HepG2 (cell line): Measurements from ENCODE around the gene PACS1. TPM values are rescaled to one million over a fixed set of nuclear protein-coding genes. Genes with fewer than 3 reads are reported as not detected.

Experiments
- ATAC-seq: fragments of 200-7000 bp; cut with Tn5 transposase; 3 replicates; pipeline ENCODE4 v1.9.1; 2020; ENCODE audit warnings: mild to moderate bottlenecking, moderate library complexity
- BruUV-seq: library from RNA; stranded (reverse); fragments of 400-500 nt; replicated peaks from 2 replicates; lab custom pipeline; 2021; lab: Mats Ljungman, UMichigan
- CTCF ChIA-PET: fragments of 300-600 bp; formaldehyde crosslinking; extraction: SDS; loops from one replicate; lab custom pipeline; 2021; ENCODE audit warnings: low total read pairs, inconsistent platforms, low intra/inter-chr PET ratio; lab: Yijun Ruan, JAX
- POLR2A ChIA-PET: fragments of 350-600 bp; sonication (Branson Sonifier 250); formaldehyde crosslinking; loops from one replicate; lab custom pipeline; 2020; ENCODE audit warnings: antibody characterized with exemption, inconsistent platforms; lab: Yijun Ruan, JAX
- DNase-seq: peaks from one replicate; pipeline ENCODE4 v3.0.0-alpha.2; 2015; ENCODE audit warnings: low spot score
- FAIRE-seq: peaks from 3 replicates; lab custom pipeline; 2011; peaks lifted over from hg19 to GRCh38; lab: Jason Lieb, UNC
- H2AFZ ChIP-seq: one replicate; pipeline ENCODE4 v1.6.1; 2011; ENCODE audit warnings: low read length, inconsistent platforms
- H3K27ac ChIP-seq: fragments of 300-600 bp; 3 replicates; pipeline ENCODE4 v1.8.0; 2011; ENCODE audit warnings: mixed run types, mild to moderate bottlenecking, mixed read lengths, low read length, inconsistent platforms; ENCODE audit not compliant: insufficient read depth; ENCODE audit errors: extremely low read length
- H3K27me3 ChIP-seq, 2 experiments: fragments of 200-600 bp in 1 of 2; 2 replicates in 1 of 2; 3 replicates in 1 of 2; pipeline versions ENCODE4 v1.6.0 to v1.8.0; 2011; ENCODE audit warnings: low read length in 2 of 2, mild to moderate bottlenecking in 2 of 2, moderate library complexity in 2 of 2, inconsistent platforms in 1 of 2; ENCODE audit not compliant: insufficient read depth in 2 of 2, control insufficient read depth in 1 of 2
- H3K36me3 ChIP-seq, 2 experiments: fragments of 200-600 bp in 1 of 2; replicated peaks in 1 of 2; 2 replicates in 1 of 2; 3 replicates in 1 of 2; pipeline versions ENCODE4 v1.5.1 to v1.8.0; 2011; ENCODE audit warnings: low read length in 2 of 2, inconsistent platforms in 1 of 2; ENCODE audit not compliant: insufficient read depth in 2 of 2, control insufficient read depth in 1 of 2
- H3K4me1 ChIP-seq: 2 replicates; pipeline ENCODE4 v1.5.1; 2012; ENCODE audit warnings: low read length, inconsistent platforms; ENCODE audit not compliant: insufficient read depth
- H3K4me2 ChIP-seq: 2 replicates; pipeline ENCODE4 v1.6.0; 2011; ENCODE audit warnings: low read depth, low read length, inconsistent platforms
- H3K4me3 ChIP-seq, 3 experiments: fragments of 200-600 bp in 1 of 3; sonication (generic), shearing (Covaris generic) in 1 of 3; replicated peaks in 1 of 3; 2 replicates each; pipeline ENCODE4 v1.5.1; 2011 to 2016; ENCODE audit warnings: low read length in 3 of 3, inconsistent platforms in 2 of 3, low read depth in 2 of 3, mild to moderate bottlenecking in 2 of 3, control low read depth in 1 of 3, mixed read lengths in 1 of 3; ENCODE audit not compliant: insufficient read depth in 1 of 3
- H3K79me2 ChIP-seq: one replicate; pipeline ENCODE4 v1.6.1; 2011; ENCODE audit warnings: low read length, inconsistent platforms; ENCODE audit not compliant: insufficient read depth
- H3K9ac ChIP-seq: 2 replicates; pipeline ENCODE4 v1.6.0; 2011; ENCODE audit warnings: mild to moderate bottlenecking, low read depth, low read length, inconsistent platforms; ENCODE audit not compliant: insufficient read depth
- H3K9me3 ChIP-seq: 2 replicates; pipeline ENCODE4 v1.5.1; 2012; ENCODE audit warnings: mild to moderate bottlenecking, low read length
- H4K20me1 ChIP-seq: 2 replicates; pipeline ENCODE4 v1.6.0; 2011; ENCODE audit warnings: inconsistent platforms, mild to moderate bottlenecking, low read length, moderate library complexity; ENCODE audit not compliant: insufficient read depth
- LBX2 ChIP-seq: sonication (generic); formaldehyde crosslinking; IDR thresholded peaks from 2 replicates; pipeline ENCODE4 v1.5.0; 2020; ENCODE audit warnings: missing genetic modification reagents, mild to moderate bottlenecking, borderline replicate concordance
- ZBTB33 ChIP-seq: sonication (generic); formaldehyde crosslinking; IDR thresholded peaks from 2 replicates; pipeline ENCODE4 v1.4.0; 2020; ENCODE audit warnings: missing genetic modification reagents
- ZFX ChIP-seq: sonication (generic); formaldehyde crosslinking; IDR thresholded peaks from 2 replicates; pipeline ENCODE4 v1.4.0; 2020; ENCODE audit warnings: mild to moderate bottlenecking, low read depth, missing genetic modification reagents, moderate library complexity
- ZNF460 ChIP-seq: sonication (generic); formaldehyde crosslinking; IDR thresholded peaks from 2 replicates; pipeline ENCODE4 v1.5.1; 2020; ENCODE audit warnings: missing genetic modification reagents, mild to moderate bottlenecking, borderline replicate concordance
- ZNF530 ChIP-seq: sonication (generic); formaldehyde crosslinking; IDR thresholded peaks from 2 replicates; pipeline ENCODE4 v1.5.0; 2020; ENCODE audit warnings: low read depth, mild to moderate bottlenecking, missing genetic modification reagents
- ZNF576 ChIP-seq: sonication (generic); formaldehyde crosslinking; IDR thresholded peaks from 2 replicates; pipeline ENCODE4 v1.4.0; 2020; ENCODE audit warnings: mild to moderate bottlenecking, missing genetic modification reagents
- ZNF619 ChIP-seq: sonication (generic); formaldehyde crosslinking; IDR thresholded peaks from 2 replicates; pipeline ENCODE4 v1.4.0; 2020; ENCODE audit warnings: mild to moderate bottlenecking, missing genetic modification reagents
- ZNF678 ChIP-seq: sonication (generic); formaldehyde crosslinking; IDR thresholded peaks from 2 replicates; pipeline ENCODE4 v1.4.0; 2020; ENCODE audit warnings: mild to moderate bottlenecking, missing genetic modification reagents
- ZNF883 ChIP-seq: sonication (generic); formaldehyde crosslinking; IDR thresholded peaks from 2 replicates; pipeline ENCODE4 v1.5.1; 2020; ENCODE audit warnings: mild to moderate bottlenecking, missing genetic modification reagents; ENCODE audit errors: not compliant biosample characterization
- WGBS: methylation state at CpG from one replicate; pipeline ENCODE4 v1.1.6; 2017; ENCODE audit warnings: low lambda C conversion rate; 5-methylcytosine and 5-hydroxymethylcytosine counted together
- in situ Hi-C: cut with HindIII; loops from 2 replicates; pipeline ENCODE4 v1.10.0; 2017; ENCODE audit warnings: low pct_unique_long_range_greater_than_20kb; ENCODE audit not compliant: extremely low pct_ligation_motif_present
- intact Hi-C: fragments of 100-400 bp; cut with micrococcal nuclease; formaldehyde crosslinking; loops from one replicate; pipeline ENCODE4 v1.10.0; 2022; ENCODE audit not compliant: unreplicated experiment
- polyA plus RNA-seq, 8 experiments: library from polyadenylated mRNA; depleted of rRNA in 3 of 8; stranded (reverse) in 7 of 8; unstranded in 1 of 8; fragments of >200 nt; fragmentation: Illumina TruSeq in 4 of 8; extraction: Trizol in 4 of 8; gene quantifications; 2 replicates each; pipeline versions ENCODE4 v1.2.1 to v1.2.3, GENCODE V29; 2011 to 2016; ENCODE audit warnings: low read depth in 4 of 8, missing spikeins in 1 of 8, mixed read lengths in 1 of 8; ENCODE audit not compliant: insufficient read depth in 1 of 8
- total RNA-seq, 5 experiments: library from RNA; depleted of rRNA; stranded (reverse); fragments of >200 nt; fragmentation: Illumina TruSeq; extraction: Trizol; gene quantifications; 2 replicates each; pipeline ENCODE4 v1.2.3, GENCODE V29; 2016; ENCODE audit warnings: low read depth in 1 of 5

PACS1 gene
- total and polyA plus RNA-seq, 2 of the 13 experiments (the other 11 are each of a cell fraction or from before 2014, with no cell fraction given): 7.6 to 8.6 TPM

- in situ Hi-C loops: no loop called here
- WGBS: 98% methylated on average over 6 of the region's 6 CpGs
- BruUV-seq: no TSS peak
- Histone ChIP-seq H3K9ac (no peak overlapping the region), H3K36me3 (no peaks in the 10 kb centered on the region), H3K27ac (no peak overlapping the region), H4K20me1 (no peaks in the 10 kb centered on the region), H3K27me3 (no peaks in the 10 kb centered on the region), H3K79me2 (no peaks in the 10 kb centered on the region), H3K4me2 (no peak overlapping the region), H3K4me1 (peaks cover 5% of the 10 kb centered on the region; the same call in 1 of the 2 replicates), H2AFZ (no peak overlapping the region), H3K4me3 (no peak overlapping the region), H3K9me3 (no peaks in the 10 kb centered on the region)
- intact Hi-C loops: no loop called here
- ChIA-PET POLR2A (no interaction called here), CTCF (no interaction called here)
- no peak for FAIRE-seq
- DNase-seq: no peak
- no peak for ATAC-seq
- no peak for TF ChIP-seq ZFX (CRISPR knock-in tag)
- TF ChIP-seq ZNF530 (CRISPR knock-in tag): no peak
- TF ChIP-seq ZNF460: no peak
- no peak for TF ChIP-seq ZNF619 (CRISPR knock-in tag)
- no peak for TF ChIP-seq ZBTB33
- no peak for TF ChIP-seq ZNF678 (CRISPR knock-in tag)
- TF ChIP-seq LBX2 (CRISPR knock-in tag): no peak
- no peak for TF ChIP-seq ZNF883 (CRISPR knock-in tag)
- no peak for TF ChIP-seq ZNF576 (CRISPR knock-in tag)
Observed at GRCh38 chr11:66186470-66186869, 116.4 kb downstream of the PACS1 start.
